Aortic smooth muscle cell (primary cell): ENCODE results near the gene ERCC5. TPM values are rescaled to one million over a fixed set of nuclear protein-coding genes. Genes with fewer than 3 reads are reported as not detected.

Source experiments
- total RNA-seq: library from RNA; depleted of rRNA; stranded (reverse); fragments of >200 nt; gene quantifications from 2 replicates; pipeline ENCODE4 v1.2.3, GENCODE V29; 2014

Gene ERCC5
- 85.0 and 97.6 TPM in 2 replicates for total RNA-seq

DNA sequence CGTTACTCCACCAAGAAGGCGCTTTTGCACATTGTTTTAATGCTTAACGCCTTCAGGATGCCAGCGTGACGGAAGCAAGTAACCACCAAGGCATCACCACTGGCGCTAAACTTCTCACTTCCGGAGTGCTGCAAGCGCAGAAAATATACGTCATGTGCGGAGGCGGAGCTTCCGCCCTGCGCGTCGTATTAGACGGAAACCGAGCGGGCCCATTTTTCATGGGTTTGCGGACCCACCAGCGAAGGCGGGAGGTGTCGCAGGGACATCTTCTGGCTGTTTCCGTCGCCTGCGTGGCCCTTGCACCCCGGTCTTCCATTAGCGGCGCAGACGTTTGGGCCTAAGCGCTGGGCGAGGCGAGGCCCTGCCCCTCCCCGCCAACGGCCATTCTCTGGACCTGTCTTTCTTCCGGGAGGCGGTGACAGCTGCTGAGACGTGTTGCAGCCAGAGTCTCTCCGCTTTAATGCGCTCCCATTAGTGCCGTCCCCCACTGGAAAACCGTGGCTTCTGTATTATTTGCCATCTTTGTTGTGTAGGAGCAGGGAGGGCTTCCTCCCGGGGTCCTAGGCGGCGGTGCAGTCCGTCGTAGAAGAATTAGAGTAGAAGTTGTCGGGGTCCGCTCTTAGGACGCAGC lies at the start of gene ERCC5:
ERCC5 (plus strand) TSS at position 403 of the 631 bp plus-strand sequence. CDS start 235 bp downstream, outside the sequence.

DNA sequence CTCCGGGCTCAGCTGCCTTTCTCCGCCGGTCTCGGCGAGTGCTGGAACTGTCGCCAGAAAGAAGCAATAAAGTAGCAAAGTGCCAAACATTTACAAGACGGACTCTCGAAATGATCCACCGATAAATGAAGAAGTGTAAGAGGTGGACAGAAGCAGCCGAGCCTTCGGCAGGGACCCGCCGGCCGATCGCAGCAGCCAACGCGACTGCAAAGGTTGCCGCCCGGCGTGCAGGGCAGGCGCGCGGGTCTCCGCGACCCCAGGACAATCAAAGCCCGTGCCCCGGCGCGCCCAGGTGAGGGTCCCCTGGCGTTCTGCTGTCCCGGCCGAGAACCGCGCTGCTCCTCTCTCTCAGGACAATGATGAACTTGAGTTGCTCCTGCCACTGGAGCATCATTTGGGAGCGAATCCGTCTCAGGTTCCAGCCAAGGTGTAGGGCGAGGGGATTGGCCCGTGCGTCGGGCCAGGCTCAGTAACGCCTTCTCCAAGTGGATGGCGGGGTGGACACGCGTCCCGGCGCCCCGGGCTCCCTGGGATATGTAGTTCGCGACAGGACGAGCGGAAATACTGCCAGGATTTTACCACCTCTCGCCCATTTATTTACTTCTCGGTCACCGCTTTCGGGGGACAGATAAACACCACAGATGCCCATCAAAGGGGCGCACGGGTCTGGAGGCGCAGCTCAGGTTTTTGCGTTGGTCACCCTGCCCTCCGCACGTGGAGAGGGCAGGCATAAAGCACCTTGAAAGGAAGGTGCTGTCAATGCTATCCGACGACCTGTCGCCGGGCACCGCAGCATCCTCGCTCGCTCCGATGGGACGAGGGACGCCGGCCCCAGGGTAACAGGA lies 47.0 kb upstream of the ERCC5 start, which contains the start of the genes BIVM and POGLUT2:
BIVM (plus strand) TSS at position 539 of the 845 bp plus-strand sequence. CDS start 8,149 bp downstream, outside the sequence.
POGLUT2 (minus strand) TSS at position 396 of the 845 bp plus-strand sequence; CDS start at position 90, 306 bp downstream.

Other genes starting within 250 kb of the ERCC5 start
- gene TPP2, start 249.0 kb upstream of the ERCC5 start, total RNA-seq: 54.7 and 62.3 TPM in 2 replicates
- not detected in 2 replicates for gene METTL21C, start 151.0 kb upstream of the ERCC5 start, total RNA-seq
- gene TEX30, start 72.2 kb upstream of the ERCC5 start, total RNA-seq: 12.6 and 18.2 TPM in 2 replicates
- gene POGLUT2, start 47.1 kb upstream of the ERCC5 start, total RNA-seq: 16.2 and 20.0 TPM in 2 replicates
- 14.9 and 22.0 TPM in 2 replicates for gene BIVM, start 46.9 kb upstream of the ERCC5 start, total RNA-seq
- not detected in 2 replicates for gene SLC10A2, start 220.4 kb downstream of the ERCC5 start, total RNA-seq